Aortic smooth muscle cell (primary cell): Measurements from ENCODE around the gene DPRX. TPM values are rescaled to one million over a fixed set of nuclear protein-coding genes. Genes with fewer than 3 reads are reported as not detected.

Source experiments
- total RNA-seq: library from RNA; depleted of rRNA; stranded (reverse); fragments of >200 nt; gene quantifications from 2 replicates; pipeline ENCODE4 v1.2.3, GENCODE V29; 2014

Gene DPRX
- not detected in 2 replicates for total RNA-seq

GRCh38 chr19:53631949-53632407 lies at the start of gene DPRX:
Gene DPRX (plus strand): TSS chr19:53631999. CDS start chr19:53632107, 108 bp downstream.

Other genes starting within 250 kb of the DPRX start
- 9.8 and 11.1 TPM in 2 replicates for gene ZNF765, start 236.8 kb upstream of the DPRX start, total RNA-seq
- gene ZNF761, start 200.0 kb upstream of the DPRX start, total RNA-seq: 9.8 and 11.0 TPM in 2 replicates
- 2.7 and 3.7 TPM in 2 replicates for gene ZNF813, start 164.3 kb upstream of the DPRX start, total RNA-seq
- gene ZNF331, start 93.9 kb upstream of the DPRX start, total RNA-seq: 8.3 and 11.5 TPM in 2 replicates
- under 0.01 TPM in 1 of 2 replicates, not detected in the other for gene NLRP12, start 192.3 kb downstream of the DPRX start, total RNA-seq
- gene MYADM, start 235.9 kb downstream of the DPRX start, total RNA-seq: 8.6 and 16.4 TPM in 2 replicates